HCT116 (cell line): ENCODE data around the gene BTG1. TPM values are rescaled to one million over a fixed set of nuclear protein-coding genes. Genes with fewer than 3 reads are reported as not detected.

ENCODE experiments used
- ATAC-seq: fragments of 200-7000 bp; cut with Tn5 transposase; 2 replicates; pipeline ENCODE4 v1.9.1; 2020; ENCODE audit warnings: mild to moderate bottlenecking, moderate library complexity
- BruUV-seq: library from RNA; stranded (reverse); fragments of 400-500 nt; replicated peaks from 2 replicates; lab custom pipeline; 2021; lab: Mats Ljungman, UMichigan
- CTCF ChIA-PET: fragments of 300-600 bp; sonication (Branson Sonifier 250); formaldehyde crosslinking; loops from one replicate; lab custom pipeline; 2021; ENCODE audit warnings: antibody characterized with exemption; lab: Charles Lee
- POLR2A ChIA-PET: fragments of 300-600, 350-600 bp; sonication (Branson Sonifier 250); formaldehyde crosslinking; loops from one replicate; lab custom pipeline; 2021; ENCODE audit warnings: antibody characterized with exemption; lab: Charles Lee
- RAD21 ChIA-PET, 2 experiments: fragments of 300-600 bp; sonication (Branson Sonifier 250); formaldehyde crosslinking; loops; one replicate each; lab custom pipeline; 2023; ENCODE audit warnings: low total read pairs in 2 of 2; ENCODE audit not compliant: uncharacterized antibody in 2 of 2, unreplicated experiment in 2 of 2, low non-redundant PET in 1 of 2; lab: Charles Lee
- DNase-seq: peaks from one replicate; pipeline ENCODE4 v3.0.0-alpha.2; 2010; ENCODE audit warnings: low read depth, low spot score
- H2AFZ ChIP-seq: fragments of 200-600 bp; shearing (Covaris generic), sonication (generic); 2 replicates; pipeline ENCODE4 v1.6.1; 2017; ENCODE audit warnings: low read depth, mixed run types, mixed read lengths, antibody characterized with exemption, low read length; ENCODE audit not compliant: poor library complexity, severe bottlenecking
- H3K27ac ChIP-seq: 2 replicates; pipeline ENCODE4 v1.5.1; 2012; ENCODE audit warnings: low read depth, low read length
- H3K27me3 ChIP-seq: fragments of 200-600 bp; sonication (generic); 2 replicates; pipeline ENCODE4 v1.6.1; 2016; ENCODE audit warnings: mixed run types, low read length, mixed read lengths; ENCODE audit not compliant: insufficient read depth
- H3K36me3 ChIP-seq, 2 experiments: fragments of 200-500 bp in 1 of 2; fragments of 200-600 bp in 1 of 2; sonication (Bioruptor generic) in 1 of 2; sonication (generic) in 1 of 2; 2 replicates each; pipeline versions ENCODE4 v1.5.1 to v1.6.1; 2014 to 2016; ENCODE audit warnings: low read length in 2 of 2, inconsistent platforms in 1 of 2, mixed read lengths in 1 of 2, mixed run types in 1 of 2; ENCODE audit not compliant: insufficient read depth in 2 of 2, control insufficient read depth in 1 of 2
- H3K4me1 ChIP-seq, 2 experiments: fragments of 200-600 bp in 1 of 2; sonication (generic) in 1 of 2; 2 replicates each; pipeline versions ENCODE4 v1.5.1 to v1.6.1; 2012 to 2017; ENCODE audit warnings: low read length in 2 of 2, inconsistent platforms in 1 of 2, mild to moderate bottlenecking in 1 of 2, mixed read lengths in 1 of 2, mixed run types in 1 of 2, moderate library complexity in 1 of 2; ENCODE audit not compliant: insufficient read depth in 2 of 2, control insufficient read depth in 1 of 2
- H3K4me2 ChIP-seq: fragments of 200-600 bp; sonication (generic); 2 replicates; pipeline ENCODE4 v1.6.1; 2017; ENCODE audit warnings: mixed run types, low read length, mixed read lengths
- H3K4me3 ChIP-seq, 2 experiments: fragments of 200-600 bp in 1 of 2; sonication (generic) in 1 of 2; replicated peaks in 1 of 2; 2 replicates each; pipeline ENCODE4 v1.5.1; 2011 to 2016; ENCODE audit warnings: low read length in 2 of 2, control low read depth in 1 of 2, low read depth in 1 of 2, mild to moderate bottlenecking in 1 of 2, mixed read lengths in 1 of 2, mixed run types in 1 of 2
- H3K79me2 ChIP-seq: fragments of 200-600 bp; sonication (generic); 2 replicates; pipeline ENCODE4 v1.6.1; 2017; ENCODE audit warnings: mild to moderate bottlenecking, mixed run types, low read length, moderate library complexity, mixed read lengths; ENCODE audit not compliant: insufficient read depth
- H3K9ac ChIP-seq: fragments of 200-600 bp; sonication (generic); 2 replicates; pipeline ENCODE4 v1.6.1; 2016; ENCODE audit warnings: low read length, mixed read lengths
- H3K9me2 ChIP-seq: fragments of 200-600 bp; sonication (generic), shearing (Covaris generic); 2 replicates; pipeline ENCODE4 v1.6.1; 2017; ENCODE audit warnings: mixed run types, mild to moderate bottlenecking, moderate library complexity; ENCODE audit not compliant: insufficient read depth
- H3K9me3 ChIP-seq, 2 experiments: fragments of 200-500 bp in 1 of 2; fragments of 200-600 bp in 1 of 2; sonication (Bioruptor generic) in 1 of 2; sonication (generic) in 1 of 2; 2 replicates each; pipeline ENCODE4 v1.6.1; 2014 to 2017; ENCODE audit warnings: low read length in 2 of 2, mixed read lengths in 2 of 2, inconsistent platforms in 1 of 2, low read depth in 1 of 2, mild to moderate bottlenecking in 1 of 2, mixed run types in 1 of 2, moderate library complexity in 1 of 2; ENCODE audit not compliant: control insufficient read depth in 1 of 2, insufficient read depth in 1 of 2
- H4K20me1 ChIP-seq: fragments of 200-600 bp; sonication (generic), shearing (Covaris generic); 2 replicates; pipeline ENCODE4 v1.6.1; 2017; ENCODE audit warnings: mixed run types, mild to moderate bottlenecking, moderate library complexity; ENCODE audit not compliant: insufficient read depth
- FOSL1 ChIP-seq: IDR thresholded peaks from 2 replicates; pipeline ENCODE4 v1.6.1; 2012; ENCODE audit warnings: low read depth
- POLR2AphosphoS5 ChIP-seq: IDR thresholded peaks from 2 replicates; pipeline ENCODE4 v1.6.1; 2011; ENCODE audit warnings: mild to moderate bottlenecking, low read depth, low read length, moderate library complexity
- SIN3A ChIP-seq: IDR thresholded peaks from 2 replicates; pipeline ENCODE4 v1.6.1; 2012; ENCODE audit warnings: low read depth
- YY1 ChIP-seq: IDR thresholded peaks from 2 replicates; pipeline ENCODE4 v1.6.1; 2011; ENCODE audit warnings: low read length, low read depth, moderate library complexity, mild to moderate bottlenecking; ENCODE audit not compliant: insufficient replicate concordance; ENCODE audit errors: extremely low read depth
- intact Hi-C: fragments of 100-400 bp; cut with micrococcal nuclease; formaldehyde crosslinking; loops from 2 replicates; pipeline ENCODE4 v1.10.0; 2022
- total RNA-seq: library from RNA; stranded (reverse); gene quantifications from one replicate; pipeline ENCODE4 v1.2.1, GENCODE V29; 2021; ENCODE audit not compliant: unreplicated experiment

Gene BTG1
- total RNA-seq, 1 experiment from 2014 or later, result 57.3 TPM

- RAD21 ChIA-PET, result no interaction called here
- H3K36me3 ChIP-seq, result peaks cover 8 to 14% of the 10 kb centered on the region in 2 experiments; a peak in 2 of 4 replicates
- no peak for TF ChIP-seq YY1
- H3K4me1 ChIP-seq, result peaks cover 5 to 18% of the 10 kb centered on the region in 2 experiments; a peak in 3 of 4 replicates
- H2AFZ ChIP-seq, result no peak overlapping the region
- no peak overlapping the region for H3K27ac ChIP-seq
- no peaks in the 10 kb centered on the region for H3K9me2 ChIP-seq
- POLR2A ChIA-PET, result interaction anchor here (4.7 kb wide), 1 partner anchor 13 kb away, joined by 91 read pairs; no protein-coding TSS in a partner anchor
- CTCF ChIA-PET, result no interaction called here
- H3K27me3 ChIP-seq, result no peaks in the 10 kb centered on the region
- H3K9me3 ChIP-seq, result no peaks in the 10 kb centered on the region
- H3K79me2 ChIP-seq, result peaks cover 27% of the 10 kb centered on the region
- no TSS peak for BruUV-seq
- intact Hi-C loops, result loop anchor here (10.0 kb wide), 1 partner anchor 373 kb away; no protein-coding TSS in a partner anchor
- H4K20me1 ChIP-seq, result no peaks in the 10 kb centered on the region
- no peak overlapping the region for H3K9ac ChIP-seq
- ATAC-seq, result no peak
- no peak for DNase-seq
- no peak overlapping the region for H3K4me3 ChIP-seq
- H3K4me2 ChIP-seq, result no peak overlapping the region
Observed at GRCh38 chr12:92147491-92147890, 1.8 kb upstream of the BTG1 start.

DNA sequence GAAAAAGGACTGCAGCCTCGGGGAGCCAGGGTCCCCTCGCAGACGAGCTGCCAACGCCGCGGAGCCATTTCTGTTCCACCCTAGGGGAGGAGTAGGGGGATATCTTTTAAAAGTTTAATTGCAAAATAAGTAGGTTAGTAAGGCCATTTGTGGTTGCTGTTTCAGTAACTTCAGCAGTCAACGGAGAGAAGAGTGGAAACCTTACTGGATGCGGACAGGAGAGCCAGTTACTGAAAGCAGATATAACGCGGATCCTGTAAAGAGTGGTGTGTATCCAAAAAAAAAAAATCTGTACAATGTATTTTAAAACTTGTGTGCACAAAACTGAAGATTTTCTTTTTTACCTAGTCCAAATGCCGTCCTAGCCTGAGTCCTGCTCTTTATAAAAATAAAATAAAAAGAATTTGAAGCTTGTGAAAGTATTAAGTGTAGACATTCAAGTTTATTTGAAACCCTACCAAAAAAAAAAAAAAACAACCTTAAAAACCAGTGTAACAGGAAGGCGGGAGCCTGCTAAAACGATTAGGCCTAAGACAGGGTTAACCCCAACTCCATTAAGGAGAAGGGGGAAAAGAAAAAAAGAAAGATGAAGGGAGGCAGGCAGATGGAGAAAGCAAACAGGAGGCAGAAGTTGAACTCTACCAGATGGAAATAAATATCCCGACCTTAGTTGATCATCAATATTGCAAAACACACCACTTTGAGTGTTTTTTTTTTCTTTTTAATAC is 1.0 kb upstream of the BTG1 start:
- peak overlapping the region; percentile 66 for H3K9ac ChIP-seq
- TF ChIP-seq YY1 (no peak), FOSL1 (no peak), POLR2AphosphoS5 (no peak), SIN3A (no peak)
- BruUV-seq, result TSS peak; percentile 84

More for the DNA sequence above, 1.0 kb upstream of the BTG1 start:
- Histone ChIP-seq H2AFZ (peak overlapping the region; percentile 79), H3K4me2 (peak overlapping the region; percentile 93), H3K9me2 (no peaks in the 10 kb centered on the region), H3K79me2 (peaks cover 34% of the 10 kb centered on the region), H3K4me3 (peak overlapping the region; percentile 54 to 76), H4K20me1 (no peaks in the 10 kb centered on the region), H3K36me3 (peaks cover 9 to 21% of the 10 kb centered on the region in 2 experiments; a peak in 2 of 4 replicates), H3K27ac (peak overlapping the region; percentile 34; the same call in 1 of the 2 replicates), H3K4me1 (peaks cover 5 to 18% of the 10 kb centered on the region in 2 experiments; a peak in 3 of 4 replicates), H3K9me3 (no peaks in the 10 kb centered on the region), H3K27me3 (no peaks in the 10 kb centered on the region)
- intact Hi-C loops, result loop anchor here (10.0 kb wide), 1 partner anchor 372 kb away; no protein-coding TSS in a partner anchor
- CTCF ChIA-PET, result interaction anchor here (1.4 to 2.7 kb wide), 2 partner anchors 262 to 765 kb away, joined by 8 to 12 read pairs; no protein-coding TSS in a partner anchor
- RAD21 ChIA-PET, result no interaction called here
- ATAC-seq (no peak), DNase-seq (no peak)
- POLR2A ChIA-PET, result interaction anchor here (0.6 to 4.7 kb wide), 27 partner anchors 8 to 462 kb away, joined by 3 to 91 read pairs (median 4); no protein-coding TSS in a partner anchor
